ENCODE measurements around the gene CD1D. TPM values are rescaled to one million over a fixed set of nuclear protein-coding genes. Genes with fewer than 3 reads are reported as not detected.
"Not testable (repeated sequence)": the region's sequence is repeated elsewhere in the genome, so short reads cannot be mapped to it uniquely, and the experiment has no call there.

CD1D gene
- total RNA-seq, 1 experiment from 2014 or later, result not detected

GRCh38 chr1:158169105-158169504 lies 11.6 kb upstream of the CD1D start:
- TF ChIP-seq EGR1 (IDR thresholded peaks at IDR 0.05; ENCODE audit: low read depth), result no peak
- no peak overlapping the region for H3K9ac ChIP-seq (ENCODE audit: low read length)
- no peak for ATAC-seq
- CTCF ChIA-PET, result no interaction called here
- H2AFZ ChIP-seq (ENCODE audit: low read depth, low read length, poor library complexity, severe bottlenecking), result no peak overlapping the region
- RAD21 ChIA-PET (ENCODE audit: low non-redundant PET in 1 of 2, low total read pairs in 2 of 2, uncharacterized antibody in 2 of 2, unreplicated experiment in 2 of 2), result no interaction called here
- no peak overlapping the region for H3K4me2 ChIP-seq (ENCODE audit: low read length)
- no peaks in the 10 kb centered on the region for H3K9me3 ChIP-seq (ENCODE audit: control insufficient read depth in 1 of 2, insufficient read depth in 1 of 2, low read depth in 1 of 2, low read length in 2 of 2)
- H3K27ac ChIP-seq (ENCODE audit: low read depth, low read length), result no peak overlapping the region
- H3K9me2 ChIP-seq (ENCODE audit: insufficient read depth), result no peaks in the 10 kb centered on the region
- no peaks in the 10 kb centered on the region for H4K20me1 ChIP-seq (ENCODE audit: insufficient read depth)
- intact Hi-C loops (cut with micrococcal nuclease), result no loop called here
- H3K79me2 ChIP-seq (ENCODE audit: insufficient read depth, low read length), result no peaks in the 10 kb centered on the region
- DNase-seq (ENCODE audit: low read depth, low spot score), result no peak
- no TSS peak for BruUV-seq (replicated peaks)
- POLR2A ChIA-PET, result no interaction called here
- H3K4me3 ChIP-seq (replicated peaks in 1 of 2; ENCODE audit: low read depth in 1 of 2, low read length in 2 of 2), result no peak overlapping the region
- no peaks in the 10 kb centered on the region for H3K36me3 ChIP-seq (ENCODE audit: control insufficient read depth in 1 of 2, insufficient read depth in 2 of 2, low read length in 2 of 2)
- H3K27me3 ChIP-seq (ENCODE audit: insufficient read depth, low read length), result peaks cover 63% of the 10 kb centered on the region
- no peaks in the 10 kb centered on the region for H3K4me1 ChIP-seq (ENCODE audit: control insufficient read depth in 1 of 2, insufficient read depth in 2 of 2, low read length in 2 of 2)

GRCh38 chr1:158175915-158176314 lies 4.8 kb upstream of the CD1D start:
- H4K20me1 ChIP-seq (ENCODE audit: insufficient read depth); H3K36me3 ChIP-seq (ENCODE audit: control insufficient read depth in 1 of 2, insufficient read depth in 2 of 2, low read length in 2 of 2); ATAC-seq; RAD21 ChIA-PET (ENCODE audit: low non-redundant PET in 1 of 2, low total read pairs in 2 of 2, uncharacterized antibody in 2 of 2, unreplicated experiment in 2 of 2); BruUV-seq (replicated peaks); H3K9ac ChIP-seq (ENCODE audit: low read length); H3K27ac ChIP-seq (ENCODE audit: low read depth, low read length); H3K9me2 ChIP-seq (ENCODE audit: insufficient read depth); POLR2A ChIA-PET; H3K4me3 ChIP-seq (replicated peaks in 1 of 2; ENCODE audit: low read depth in 1 of 2, low read length in 2 of 2); intact Hi-C loops (cut with micrococcal nuclease); H3K4me1 ChIP-seq (ENCODE audit: control insufficient read depth in 1 of 2, insufficient read depth in 2 of 2, low read length in 2 of 2); H3K79me2 ChIP-seq (ENCODE audit: insufficient read depth, low read length); H3K4me2 ChIP-seq (ENCODE audit: low read length); CTCF ChIA-PET; DNase-seq (ENCODE audit: low read depth, low spot score); H2AFZ ChIP-seq (ENCODE audit: low read depth, low read length, poor library complexity, severe bottlenecking); H3K9me3 ChIP-seq (ENCODE audit: control insufficient read depth in 1 of 2, insufficient read depth in 1 of 2, low read depth in 1 of 2, low read length in 2 of 2): not testable (repeated sequence)
- H3K27me3 ChIP-seq (ENCODE audit: insufficient read depth, low read length), result peaks cover 37% of the 10 kb centered on the region

- no peaks in the 10 kb centered on the region for H3K36me3 ChIP-seq (ENCODE audit: control insufficient read depth in 1 of 2, insufficient read depth in 2 of 2, low read length in 2 of 2)
- CTCF ChIA-PET, result no interaction called here
- no peak overlapping the region for H2AFZ ChIP-seq (ENCODE audit: low read depth, low read length, poor library complexity, severe bottlenecking)
- H3K79me2 ChIP-seq (ENCODE audit: insufficient read depth, low read length), result no peaks in the 10 kb centered on the region
- no TSS peak for BruUV-seq (replicated peaks)
- no peak overlapping the region for H3K9ac ChIP-seq (ENCODE audit: low read length)
- no peak overlapping the region for H3K4me3 ChIP-seq (replicated peaks in 1 of 2; ENCODE audit: low read depth in 1 of 2, low read length in 2 of 2)
- RAD21 ChIA-PET (ENCODE audit: low non-redundant PET in 1 of 2, low total read pairs in 2 of 2, uncharacterized antibody in 2 of 2, unreplicated experiment in 2 of 2), result no interaction called here
- no peaks in the 10 kb centered on the region for H3K9me3 ChIP-seq (ENCODE audit: control insufficient read depth in 1 of 2, insufficient read depth in 1 of 2, low read depth in 1 of 2, low read length in 2 of 2)
- H3K27ac ChIP-seq (ENCODE audit: low read depth, low read length), result no peak overlapping the region
- no peak for ATAC-seq
- intact Hi-C loops (cut with micrococcal nuclease), result no loop called here
- no peaks in the 10 kb centered on the region for H3K4me1 ChIP-seq (ENCODE audit: control insufficient read depth in 1 of 2, insufficient read depth in 2 of 2, low read length in 2 of 2)
- H3K27me3 ChIP-seq (ENCODE audit: insufficient read depth, low read length), result peaks cover 33% of the 10 kb centered on the region
- POLR2A ChIA-PET, result no interaction called here
- no peaks in the 10 kb centered on the region for H4K20me1 ChIP-seq (ENCODE audit: insufficient read depth)
- no peaks in the 10 kb centered on the region for H3K9me2 ChIP-seq (ENCODE audit: insufficient read depth)
- no peak for DNase-seq (ENCODE audit: low read depth, low spot score)
- no peak overlapping the region for H3K4me2 ChIP-seq (ENCODE audit: low read length)
- TF ChIP-seq JUND (IDR thresholded peaks at IDR 0.05), result no peak
- TF ChIP-seq SRF (IDR thresholded peaks at IDR 0.05; ENCODE audit: low read depth), result no peak
- no peak for TF ChIP-seq CBX3 (IDR thresholded peaks at IDR 0.05; ENCODE audit: low read depth)
- no peak for TF ChIP-seq ZNF274 (IDR thresholded peaks at IDR 0.05; ENCODE audit: low read depth, low read length)
- no peak for TF ChIP-seq POLR2AphosphoS5 (IDR thresholded peaks at IDR 0.05; ENCODE audit: low read depth, low read length)
- no peak for TF ChIP-seq RAD21 (IDR thresholded peaks at IDR 0.05; ENCODE audit: low read depth)
- TF ChIP-seq CEBPB (IDR thresholded peaks at IDR 0.05; ENCODE audit: low read depth), result no peak
- TF ChIP-seq FOSL1 (IDR thresholded peaks at IDR 0.05; ENCODE audit: low read depth), result no peak
- no peak for TF ChIP-seq ATF3 (IDR thresholded peaks at IDR 0.05)
- TF ChIP-seq, protein P1, sequence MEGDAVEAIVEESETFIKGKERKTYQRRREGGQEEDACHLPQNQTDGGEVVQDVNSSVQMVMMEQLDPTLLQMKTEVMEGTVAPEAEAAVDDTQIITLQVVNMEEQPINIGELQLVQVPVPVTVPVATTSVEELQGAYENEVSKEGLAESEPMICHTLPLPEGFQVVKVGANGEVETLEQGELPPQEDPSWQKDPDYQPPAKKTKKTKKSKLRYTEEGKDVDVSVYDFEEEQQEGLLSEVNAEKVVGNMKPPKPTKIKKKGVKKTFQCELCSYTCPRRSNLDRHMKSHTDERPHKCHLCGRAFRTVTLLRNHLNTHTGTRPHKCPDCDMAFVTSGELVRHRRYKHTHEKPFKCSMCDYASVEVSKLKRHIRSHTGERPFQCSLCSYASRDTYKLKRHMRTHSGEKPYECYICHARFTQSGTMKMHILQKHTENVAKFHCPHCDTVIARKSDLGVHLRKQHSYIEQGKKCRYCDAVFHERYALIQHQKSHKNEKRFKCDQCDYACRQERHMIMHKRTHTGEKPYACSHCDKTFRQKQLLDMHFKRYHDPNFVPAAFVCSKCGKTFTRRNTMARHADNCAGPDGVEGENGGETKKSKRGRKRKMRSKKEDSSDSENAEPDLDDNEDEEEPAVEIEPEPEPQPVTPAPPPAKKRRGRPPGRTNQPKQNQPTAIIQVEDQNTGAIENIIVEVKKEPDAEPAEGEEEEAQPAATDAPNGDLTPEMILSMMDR (IDR thresholded peaks at IDR 0.05 in 2 of 3, conservative IDR thresholded peaks at IDR 0.05 in 1 of 3; ENCODE audit: borderline replicate concordance in 1 of 3, insufficient read depth in 1 of 3, low read depth in 2 of 3, low read length in 2 of 3), result no peak
- TF ChIP-seq EGR1 (IDR thresholded peaks at IDR 0.05; ENCODE audit: low read depth), result no peak
- no peak for TF ChIP-seq MAX (IDR thresholded peaks at IDR 0.05)
- TF ChIP-seq POLR2A (IDR thresholded peaks at IDR 0.05; ENCODE audit: borderline replicate concordance, extremely low read depth, insufficient read depth, insufficient read length), result no peak
- no peak for TF ChIP-seq ELF1 (IDR thresholded peaks at IDR 0.05; ENCODE audit: borderline replicate concordance, low read depth)
- no peak for TF ChIP-seq SIN3A (IDR thresholded peaks at IDR 0.05; ENCODE audit: low read depth)
Measured at GRCh38 chr1:158176399-158176798, 4.3 kb upstream of the CD1D start.

Data from HCT116 (cell line).